Measurements from ENCODE around the gene GPANK1.
A peak's percentile ranks its signal among the peaks of the same experiment; 100 is the strongest.

The GPANK1 gene

DNA sequence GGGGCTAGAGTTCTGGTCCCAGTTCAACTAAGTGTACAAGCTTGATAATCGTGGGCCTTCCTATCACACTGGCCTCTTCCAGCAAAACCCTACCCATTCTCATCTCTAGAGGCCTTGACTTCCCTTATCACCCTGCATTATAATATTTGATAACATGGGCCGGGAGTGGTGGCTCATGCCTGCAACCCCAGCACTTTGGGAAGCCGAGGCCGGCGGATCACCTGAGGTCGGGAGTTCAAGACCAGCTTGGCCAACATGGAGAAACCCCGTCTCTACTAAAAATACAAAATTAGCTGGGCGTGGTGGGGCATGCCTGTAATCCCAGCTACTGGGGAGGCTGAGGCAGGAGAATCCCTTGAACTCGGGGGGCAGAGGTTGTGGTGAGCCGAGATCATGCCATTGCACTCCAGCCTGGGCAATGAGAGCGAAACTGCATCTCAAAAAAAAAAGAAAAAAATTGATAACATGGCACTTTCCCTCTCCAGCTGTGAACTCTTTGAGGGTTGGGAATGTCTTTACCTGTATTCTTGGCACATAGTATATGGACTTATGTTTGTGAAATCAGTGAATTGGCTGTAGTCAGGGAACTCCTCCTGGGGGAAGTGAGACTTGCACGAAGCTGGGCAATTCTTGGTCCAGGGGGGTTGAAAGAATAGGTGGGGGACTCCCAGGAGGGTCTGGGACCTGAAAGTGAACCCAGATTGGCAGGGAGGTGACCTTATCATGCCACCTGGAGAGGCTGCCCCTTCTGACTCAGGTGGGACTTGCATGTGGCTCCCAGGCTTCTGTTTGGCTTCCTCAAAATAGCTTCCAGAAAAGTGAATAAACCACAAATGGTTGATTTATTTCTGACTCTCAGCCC lies 3.3 kb downstream of the GPANK1 start:
- DNase-seq, result no peak

DNA sequence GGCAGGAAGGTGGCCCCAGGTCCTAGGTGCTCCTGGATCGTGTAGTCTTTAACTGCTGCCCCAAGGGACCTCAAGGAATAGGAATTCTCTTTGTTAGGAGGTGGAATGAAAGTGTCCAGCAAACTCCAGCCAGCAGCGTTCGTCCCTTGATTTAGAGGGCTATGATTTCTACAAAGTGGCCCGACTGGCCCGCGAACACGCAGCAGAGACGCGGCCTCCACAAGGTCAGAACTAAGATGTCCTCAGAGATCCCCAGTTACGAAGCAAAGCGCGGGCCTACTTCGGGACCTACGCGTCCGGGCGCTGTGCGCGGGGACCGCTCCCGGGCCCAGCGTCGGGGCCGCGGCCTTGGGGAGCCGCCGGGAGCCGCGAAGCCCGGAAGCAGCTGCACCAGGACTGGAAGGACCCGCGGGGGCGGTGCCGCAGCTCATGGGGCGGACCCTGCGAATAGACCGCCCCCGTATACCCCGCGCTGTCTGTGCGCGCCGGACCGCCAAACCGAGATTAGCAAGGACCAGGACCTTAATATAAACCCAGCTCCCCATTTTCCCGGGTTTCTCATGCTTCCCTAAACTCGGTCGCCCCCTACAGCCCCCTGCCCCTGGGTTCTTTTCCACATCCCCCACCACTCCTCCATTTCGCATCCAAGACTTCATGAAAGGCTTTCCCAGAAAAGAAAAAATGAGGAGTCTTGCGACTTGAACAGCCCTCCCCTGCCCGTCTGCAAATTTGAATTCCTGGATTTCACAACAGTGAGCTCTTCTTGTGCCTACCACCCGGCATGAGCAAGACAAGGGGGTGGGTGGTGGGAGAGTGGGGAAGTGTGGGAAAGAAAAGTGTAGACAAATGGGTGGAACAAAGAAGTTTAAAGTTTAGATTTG lies 4.2 kb downstream of the GPANK1 start, which contains the start of gene C6orf47:
TSS of gene C6orf47 (minus strand) at position 398 of the 881 bp plus-strand sequence. CDS start 831 bp downstream, outside the sequence.
- DNase-seq, result peak; percentile 74

DNA sequence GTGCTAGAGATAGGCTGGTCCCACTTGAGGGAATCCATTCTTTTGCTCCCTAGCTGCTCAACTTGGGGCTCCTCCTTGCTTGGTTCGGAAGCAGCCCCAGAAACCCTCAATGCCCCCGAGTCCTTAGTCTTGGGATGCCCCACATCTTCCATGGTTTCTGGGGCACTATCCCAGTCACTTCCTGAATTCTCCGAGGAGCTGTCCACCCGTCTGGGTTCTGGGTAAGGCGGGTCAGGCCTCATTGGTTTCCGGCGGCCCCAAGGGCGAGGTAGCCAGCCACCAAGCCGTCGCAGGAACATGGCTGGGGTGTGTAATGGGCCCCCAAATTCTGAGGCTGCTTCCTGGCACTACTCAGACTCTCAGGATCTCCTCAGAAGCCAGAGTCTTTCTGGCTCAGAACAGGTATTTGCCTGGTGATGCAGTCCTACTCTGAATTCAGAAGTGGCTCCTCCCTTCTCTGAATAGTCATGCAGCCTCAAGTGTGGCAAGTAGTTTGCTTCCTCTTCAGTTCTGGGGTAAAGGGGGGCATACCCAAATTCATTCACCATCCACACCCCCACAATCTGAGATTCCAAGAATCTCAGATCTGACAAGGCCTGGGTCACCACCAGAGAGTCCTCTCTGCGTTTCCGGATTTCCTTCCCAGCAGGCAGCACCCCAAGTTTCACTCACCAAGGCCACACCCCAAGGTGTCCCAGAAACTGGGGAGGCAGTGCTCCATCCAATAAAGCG lies 5.0 kb downstream of the GPANK1 start:
- no peak for DNase-seq

DNA sequence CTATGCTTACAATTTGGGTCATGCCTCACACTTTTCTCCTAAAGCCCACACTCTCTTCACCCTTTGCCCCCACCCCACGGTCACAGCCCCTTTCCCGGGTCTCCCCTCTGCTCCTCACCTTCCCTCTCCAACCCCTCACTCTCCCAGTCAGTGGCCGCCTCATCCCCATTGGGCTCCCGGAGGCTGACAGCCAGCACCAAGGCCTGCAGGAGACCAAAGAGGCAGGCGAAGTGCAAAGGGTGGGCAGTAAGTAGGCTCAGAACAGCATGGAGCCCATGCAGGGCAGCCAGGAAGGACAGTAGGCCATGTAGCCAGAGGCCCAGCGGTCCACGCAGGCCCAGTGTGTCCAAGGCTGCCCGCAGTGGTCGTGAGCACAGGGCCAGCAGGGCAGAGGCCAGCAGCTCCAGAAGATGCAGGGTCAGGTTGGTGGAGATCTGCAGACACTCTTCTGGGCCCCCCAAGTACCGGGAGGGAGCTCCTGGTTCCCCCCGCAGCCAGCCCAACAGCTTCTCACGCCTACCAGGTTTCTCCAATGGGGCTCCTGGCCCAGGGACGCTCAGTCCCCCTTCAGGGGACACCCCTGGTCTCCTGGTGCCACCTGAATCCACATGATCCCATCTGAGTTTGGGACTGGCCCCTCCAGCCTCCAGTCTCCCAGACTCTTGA lies 5.7 kb downstream of the GPANK1 start:
- no peak for DNase-seq

DNA sequence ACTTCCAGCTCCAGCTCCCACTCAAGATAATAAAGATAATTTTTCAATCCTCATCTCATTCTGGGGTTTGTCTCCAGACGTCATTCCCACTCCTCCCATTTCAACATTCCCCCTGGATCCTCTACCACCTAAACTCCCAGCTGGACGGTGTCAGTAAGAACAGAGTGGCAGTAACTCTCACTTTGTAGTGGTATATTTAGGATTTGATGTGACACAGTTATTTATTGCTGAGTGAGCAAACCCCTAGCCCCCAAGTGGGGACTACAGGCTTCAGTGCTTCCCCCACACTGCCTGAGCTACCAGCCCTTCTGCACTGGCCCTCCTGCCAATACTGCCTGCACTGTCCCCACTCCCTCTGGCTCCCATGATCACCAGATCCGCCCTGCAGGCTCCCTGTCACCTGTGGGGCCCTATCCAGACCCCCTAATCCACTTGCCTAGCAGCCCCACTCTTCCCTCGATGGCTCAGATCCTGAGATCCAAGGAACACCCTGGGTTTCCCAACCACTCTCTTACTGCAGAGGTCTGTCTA lies 6.6 kb downstream of the GPANK1 start:
- no peak for DNase-seq

DNA sequence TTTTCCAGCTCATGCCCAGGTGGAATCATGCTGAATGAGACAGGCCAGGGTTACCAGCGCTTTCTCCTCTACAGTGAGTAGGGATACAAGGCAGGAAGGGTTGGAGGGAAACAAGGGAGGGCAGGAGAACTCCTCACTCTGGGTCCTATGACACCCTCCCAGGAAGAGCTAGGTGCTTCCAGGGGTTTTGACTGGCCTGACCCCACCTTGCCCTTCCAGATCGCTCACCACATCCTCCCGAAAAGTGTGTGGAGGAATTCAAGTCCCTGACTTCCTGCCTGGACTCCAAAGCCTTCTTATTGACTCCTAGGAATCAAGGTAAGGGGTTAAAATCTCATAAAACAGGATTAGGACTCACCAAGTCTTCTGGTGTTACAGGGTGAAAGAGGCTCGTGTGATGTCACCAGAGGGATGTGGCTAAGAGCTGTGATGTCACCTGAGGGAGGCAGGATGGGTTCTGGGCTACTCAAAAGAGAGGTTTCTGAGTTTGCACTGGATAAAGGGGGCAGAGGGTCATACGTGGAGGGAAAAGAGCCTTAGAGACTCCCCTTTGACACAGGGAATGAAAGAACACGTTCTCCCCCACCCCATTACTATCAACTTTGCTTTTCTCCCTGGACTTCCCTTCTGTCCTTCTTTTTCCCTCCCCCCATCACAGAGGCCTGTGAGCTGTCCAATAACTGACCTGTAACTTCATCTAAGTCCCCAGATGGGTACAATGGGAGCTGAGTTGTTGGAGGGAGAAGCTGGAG lies 7.2 kb downstream of the GPANK1 start:
- DNase-seq, result no peak

DNA sequence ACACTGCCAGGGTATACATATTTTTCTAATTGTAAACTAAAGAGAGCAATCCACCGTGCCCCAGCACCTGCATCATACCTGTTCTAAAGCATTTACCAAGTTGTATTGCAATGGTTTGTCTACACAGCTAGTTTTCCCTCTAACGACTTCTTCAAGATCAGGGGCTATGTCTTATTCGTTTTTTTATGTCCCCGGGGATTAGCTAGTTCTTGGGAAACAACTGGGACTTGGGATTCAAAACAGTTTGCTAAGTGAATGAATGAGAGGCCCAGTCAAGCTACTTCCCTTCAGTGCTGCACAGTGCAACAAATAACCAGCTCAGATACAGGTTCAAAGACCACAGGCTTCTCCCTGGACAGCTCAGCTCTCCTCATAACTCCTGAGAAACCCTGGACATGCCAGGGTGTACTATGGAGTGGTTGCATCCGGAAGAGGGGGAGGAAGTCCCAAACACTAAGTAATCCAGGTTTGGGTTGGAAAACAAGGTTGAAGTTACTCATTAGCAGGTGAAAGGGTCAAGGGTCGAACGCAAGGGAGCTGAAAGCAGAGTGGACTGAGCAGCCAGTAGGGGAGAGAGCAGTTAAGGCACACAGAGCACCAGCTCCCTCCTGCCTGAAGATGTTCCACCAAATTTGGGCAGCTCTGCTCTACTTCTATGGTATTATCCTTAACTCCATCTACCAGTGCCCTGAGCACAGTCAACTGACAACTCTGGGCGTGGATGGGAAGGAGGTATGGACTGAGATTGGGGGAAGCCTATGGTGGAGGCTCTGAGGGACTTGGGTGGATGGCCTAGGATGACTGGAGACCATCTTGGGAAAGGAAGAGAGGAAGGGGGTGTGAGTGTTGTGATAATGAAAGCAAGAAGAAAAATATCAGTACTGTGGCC lies 9.2 kb downstream of the GPANK1 start, which contains the start of gene APOM:
TSS of gene APOM (plus strand) at position 546 of the 889 bp plus-strand sequence. CDS start at position 619, 73 bp downstream.
- DNase-seq, result no peak

DNA sequence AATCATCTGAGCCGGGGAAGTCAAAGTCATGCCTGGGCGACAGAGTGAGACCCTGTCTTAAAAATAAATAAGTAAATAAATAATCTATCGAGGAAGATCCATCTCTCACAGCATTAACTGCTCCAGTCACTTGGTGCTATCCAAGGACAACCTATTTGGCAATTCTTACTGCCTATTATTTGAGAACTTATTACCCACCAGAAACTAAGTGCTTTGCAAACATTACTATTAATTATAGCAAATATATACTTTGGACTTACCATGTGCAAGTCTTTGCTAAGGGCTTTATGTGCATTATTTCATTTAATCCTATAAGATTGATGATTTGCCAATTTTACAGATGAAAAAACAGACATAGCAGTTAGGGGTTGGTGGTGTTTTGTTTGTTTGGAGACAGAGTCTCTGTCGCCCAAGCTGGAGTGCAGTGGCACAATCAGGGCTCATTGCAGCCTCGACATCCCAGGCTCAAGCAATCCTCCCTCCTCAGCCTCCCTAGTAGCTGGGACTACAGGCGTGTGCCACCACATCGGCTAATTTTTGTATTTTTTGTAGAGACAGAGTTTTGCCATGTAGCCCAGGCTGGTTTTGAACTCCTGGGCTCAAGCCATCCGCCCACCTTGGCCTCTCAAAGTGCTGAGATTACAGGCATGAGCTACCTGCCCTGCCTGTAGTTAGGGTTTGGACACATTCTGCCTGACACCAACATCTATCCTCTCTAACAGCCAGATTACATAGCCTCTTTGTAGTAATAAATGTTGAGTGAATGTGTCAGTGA lies 10.0 kb downstream of the GPANK1 start:
- no peak for DNase-seq

DNA sequence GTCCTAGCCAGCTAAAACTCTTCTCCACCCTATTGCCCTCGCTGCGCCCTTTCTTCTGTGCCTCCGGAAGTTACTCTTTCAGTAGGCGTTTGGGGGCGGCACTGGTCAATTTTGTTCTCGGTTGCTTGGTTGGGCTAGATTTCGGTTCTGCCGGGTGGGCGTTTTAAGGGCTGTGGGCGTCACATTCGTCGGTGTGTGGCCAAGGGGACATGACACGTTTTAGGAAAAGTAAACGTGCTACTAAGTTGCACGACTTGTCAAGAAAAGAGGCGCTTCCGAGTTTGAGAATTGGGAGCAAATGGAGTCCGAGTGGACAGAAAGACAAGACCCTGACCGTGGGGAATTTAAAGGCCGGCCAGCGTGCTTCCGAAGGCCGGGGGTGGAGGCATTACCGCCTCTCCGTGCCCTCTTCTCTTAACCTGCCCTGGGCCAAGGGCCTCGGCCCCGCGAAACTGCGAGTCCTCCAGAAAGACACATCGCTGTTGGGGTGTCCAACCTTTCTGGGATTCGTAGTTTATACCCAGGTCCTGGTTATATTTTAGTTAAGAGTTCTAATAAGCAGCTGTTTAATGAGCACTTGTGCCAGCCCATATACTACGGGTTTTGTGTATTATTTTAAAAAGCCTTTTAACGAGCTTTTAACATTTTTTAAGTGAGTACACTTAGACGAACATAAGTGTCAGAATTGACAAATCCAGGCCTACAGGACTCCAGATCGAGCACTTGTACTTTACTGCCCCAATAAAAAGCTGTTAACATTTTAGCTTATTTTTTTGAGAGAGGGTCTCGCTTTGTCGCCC lies 11.7 kb downstream of the GPANK1 start:
- DNase-seq, result peak; percentile 83

DNA sequence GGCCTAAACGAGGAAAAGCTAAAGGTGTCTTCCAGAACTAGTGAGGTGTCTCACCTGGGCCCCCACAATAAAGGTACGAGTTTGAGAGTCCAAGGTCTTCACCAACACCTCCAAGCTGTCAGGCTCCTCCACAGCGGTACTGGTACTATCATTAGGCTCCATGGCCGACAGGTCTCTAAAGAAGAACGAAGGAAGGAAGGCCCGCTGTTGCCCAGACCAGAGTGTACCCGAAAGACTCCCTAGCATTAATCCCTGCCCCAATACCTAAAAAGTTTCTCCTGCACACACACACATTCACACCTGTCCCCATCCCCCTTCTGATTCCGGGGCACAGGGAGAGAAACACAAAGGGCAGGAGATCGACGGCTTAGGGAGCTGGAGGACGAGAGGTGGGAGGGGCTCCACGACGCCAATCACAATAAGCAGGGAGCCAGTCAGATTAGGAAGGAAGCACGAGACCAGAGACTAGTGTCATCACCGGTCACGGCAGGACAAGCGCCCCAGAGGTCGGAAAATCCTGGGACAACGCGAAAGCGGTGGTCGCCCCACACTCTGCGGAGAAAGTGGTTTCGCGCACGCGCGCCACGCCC lies 13.1 kb downstream of the GPANK1 start:
- DNase-seq, result no peak

DNA sequence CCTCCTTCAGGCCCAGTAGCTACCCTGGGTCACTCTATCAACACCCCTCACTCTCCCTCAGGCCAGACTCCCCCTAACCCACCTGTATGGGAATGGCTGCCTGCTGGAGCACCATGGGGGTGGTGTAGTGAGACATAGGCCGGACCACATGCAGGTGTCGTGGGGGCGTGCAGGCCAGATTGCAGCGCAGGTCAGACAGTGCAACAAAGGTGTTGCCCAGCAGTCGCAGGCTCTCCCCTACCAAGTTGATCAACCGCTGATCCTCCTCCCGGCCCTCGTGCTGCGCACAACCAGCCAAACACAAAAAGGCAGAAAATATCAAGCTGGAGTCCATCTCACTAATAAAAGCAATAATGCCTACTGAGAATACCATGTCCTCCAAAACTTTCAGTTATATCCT lies 19.5 kb downstream of the GPANK1 start:
- no peak for DNase-seq

DNA sequence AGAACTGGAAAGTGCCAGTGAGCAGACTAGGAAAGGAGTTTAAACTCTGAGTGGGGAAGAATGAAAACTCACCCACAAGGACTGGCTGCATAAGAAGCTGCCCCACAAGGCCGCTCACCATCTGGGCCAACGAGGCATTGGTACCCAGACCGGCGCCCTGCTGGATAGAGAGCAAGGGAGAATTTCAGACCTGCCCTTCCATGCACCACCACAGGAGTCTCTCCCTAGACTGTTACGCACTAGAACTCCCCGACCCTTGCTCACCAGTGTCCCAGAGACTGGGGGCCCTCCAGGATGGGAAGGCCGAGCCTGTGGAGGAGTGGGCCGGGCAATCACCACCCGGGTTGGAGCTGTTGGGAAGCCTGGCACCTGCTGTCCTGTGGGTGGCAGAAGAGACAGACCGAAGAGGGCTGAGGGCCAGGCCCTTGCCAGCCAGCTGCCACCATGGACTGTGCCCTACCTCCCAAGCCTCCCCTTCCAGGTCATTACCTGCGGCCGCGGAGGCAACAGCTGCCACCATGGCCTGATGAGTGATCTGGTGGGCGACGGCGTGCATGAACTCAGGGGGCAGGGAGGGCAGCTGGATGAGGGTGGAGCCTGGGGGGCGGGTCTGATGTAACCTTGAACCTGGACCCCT lies 20.9 kb downstream of the GPANK1 start:
- DNase-seq, result no peak

DNA sequence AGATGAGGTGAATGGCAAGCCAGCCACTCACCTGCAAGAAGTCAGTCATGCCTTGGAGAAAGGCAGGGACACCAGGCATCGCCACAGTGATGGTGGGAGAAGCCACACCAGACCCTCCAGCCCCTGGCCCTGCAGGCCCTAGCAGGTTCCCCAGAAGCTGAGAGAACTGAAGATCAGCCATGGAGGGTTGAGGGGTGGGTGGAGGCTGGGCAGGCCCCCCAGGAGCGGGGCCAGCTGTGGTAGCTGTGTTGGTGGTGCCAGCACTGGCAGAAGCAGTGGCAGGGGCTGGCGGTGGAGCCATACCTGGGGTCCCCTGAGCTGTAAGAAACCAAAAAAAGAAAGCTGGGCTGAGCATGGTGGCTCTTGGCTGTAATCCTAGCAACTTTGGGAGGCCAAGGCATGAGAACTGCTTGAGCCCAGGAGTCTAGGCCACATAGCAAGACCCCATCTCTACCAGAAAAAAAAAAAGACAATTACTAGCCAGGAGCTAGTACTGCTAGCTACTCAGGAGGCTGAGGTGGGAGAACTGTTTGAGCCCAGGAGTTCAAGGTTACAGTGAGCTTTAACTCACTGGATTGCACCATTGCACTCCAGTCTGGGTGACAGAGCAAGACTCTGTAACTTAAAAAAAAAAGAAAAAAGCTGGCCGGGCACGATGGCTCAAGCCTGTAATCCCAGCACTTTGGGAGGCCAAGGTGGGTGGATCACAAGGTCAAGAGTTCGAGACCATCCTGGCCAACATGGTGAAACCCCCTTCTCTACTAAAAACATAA lies 21.8 kb downstream of the GPANK1 start:
- no peak for DNase-seq

DNA sequence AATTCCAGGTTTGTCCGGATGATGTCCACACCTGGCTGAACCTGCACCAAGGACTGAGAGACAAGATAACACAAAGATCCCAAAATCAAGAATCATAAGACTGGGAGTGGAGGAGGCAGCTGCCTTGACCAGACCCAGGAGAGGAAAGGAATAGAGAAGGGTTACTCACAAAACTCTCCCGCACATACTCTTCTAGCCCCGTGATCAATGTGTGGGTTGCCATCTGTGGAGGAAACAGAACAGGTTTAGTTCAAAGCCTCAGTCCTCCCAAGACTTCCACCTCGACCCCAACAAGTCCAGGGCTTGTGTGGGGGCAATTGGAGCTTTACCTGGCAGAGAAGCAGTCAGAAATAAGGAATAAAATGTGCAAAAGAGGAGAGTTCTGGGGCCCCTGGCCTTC lies 23.4 kb downstream of the GPANK1 start:
- DNase-seq, result no peak

DNA sequence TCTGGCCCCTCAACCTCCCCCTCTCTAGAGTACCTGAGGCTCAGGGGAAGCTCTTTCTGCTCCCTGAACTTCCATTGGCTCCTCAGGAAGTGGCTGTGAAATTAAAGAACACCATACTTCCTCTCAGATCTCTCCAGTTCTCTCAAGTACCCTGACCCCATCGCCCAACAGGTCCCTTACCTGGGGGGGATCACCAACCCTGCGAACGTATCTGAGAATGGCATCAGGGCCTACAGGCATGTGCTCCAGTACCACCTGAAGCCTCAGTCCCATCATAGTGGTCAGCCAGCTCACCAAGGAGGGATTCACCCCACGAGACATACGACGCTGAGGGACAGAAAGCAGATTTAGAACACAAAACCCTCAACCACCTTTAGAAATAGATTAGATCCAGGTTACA lies 24.2 kb downstream of the GPANK1 start:
- no peak for DNase-seq

DNA sequence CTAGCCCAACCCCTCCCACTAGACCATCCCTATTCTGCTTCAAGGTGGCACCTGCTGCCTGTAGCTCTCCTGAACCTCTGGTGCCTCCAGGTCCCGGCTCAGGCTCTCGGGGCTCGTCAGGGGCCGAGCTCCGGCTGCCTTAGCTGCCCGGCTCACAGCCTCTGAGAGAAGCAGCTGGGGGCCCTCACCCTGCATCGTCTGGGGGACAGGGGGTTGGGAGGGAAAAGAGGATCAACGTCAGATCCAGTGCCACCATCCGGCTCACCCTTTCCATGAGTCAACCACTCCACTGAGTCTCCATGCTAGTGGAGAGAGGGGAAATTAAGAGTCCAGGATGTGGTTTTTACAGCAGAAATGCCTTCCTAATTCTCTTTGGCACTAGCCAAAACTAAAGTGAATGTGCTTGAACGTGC lies 25.3 kb downstream of the GPANK1 start:
- DNase-seq, result no peak

DNA sequence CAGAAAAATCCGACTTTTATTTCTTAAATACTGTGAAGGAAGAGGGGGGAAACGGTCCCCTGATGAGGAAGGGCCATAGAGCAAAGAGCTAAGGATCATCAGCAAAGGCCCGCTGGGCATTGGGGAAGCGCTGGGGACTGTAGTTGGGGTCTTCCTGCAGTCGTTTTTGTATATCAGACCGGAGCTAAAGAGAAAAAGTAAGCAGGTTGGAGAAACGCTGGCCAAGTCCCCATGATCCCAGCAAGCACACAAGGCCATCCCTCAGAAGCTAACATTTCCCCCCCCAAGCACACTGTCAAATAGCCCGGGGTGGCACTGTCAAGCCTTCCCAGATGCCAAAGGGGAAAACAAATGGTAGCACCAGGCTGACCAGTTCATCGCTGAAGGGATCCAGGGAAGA lies 25.8 kb downstream of the GPANK1 start:
- DNase-seq, result no peak
